Measurements from ENCODE around the gene GDA. TPM values are rescaled to one million over a fixed set of nuclear protein-coding genes. Genes with fewer than 3 reads are reported as not detected.

Gene GDA
- polyA plus RNA-seq, 4 donors: 33.1 to 210 (median 124) TPM

DNA sequence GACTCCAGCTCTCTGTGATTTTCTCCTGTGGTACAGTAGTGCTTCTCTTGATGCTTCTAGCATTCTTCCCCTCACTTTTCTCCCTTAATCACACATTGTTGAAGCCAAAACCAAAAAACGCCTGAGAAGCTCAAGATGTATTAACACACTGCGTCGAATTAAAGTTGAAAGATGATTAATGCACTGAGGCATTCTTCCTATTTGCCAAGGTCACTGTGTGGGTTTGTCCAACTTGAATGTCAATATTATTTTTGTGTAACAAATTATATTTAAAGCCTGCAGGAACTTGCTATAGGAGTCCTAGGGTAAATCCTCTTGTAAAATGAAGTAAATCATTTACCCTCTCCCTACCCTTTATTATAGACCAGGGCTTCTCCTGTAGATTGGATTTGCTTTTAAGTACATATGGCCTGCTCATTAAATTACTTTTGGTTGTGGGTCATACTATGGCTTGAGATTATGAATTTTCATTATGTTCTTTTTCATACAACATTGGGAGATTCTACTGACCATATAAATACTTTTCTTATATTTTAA lies 68.1 kb downstream of the GDA start:
- DNase-seq: peak in 1 of 2 donors; percentile 39
- no peak overlapping the region for H3K4me3 ChIP-seq (ENCODE audit: low read depth in 1 of 3, low read length in 3 of 3)
- peak; percentile 10 for FAIRE-seq
- 82 to 91% (median 83%) methylated on average over 3 of the region's 3 CpGs for WGBS, 3 donors
- H3K4me1 ChIP-seq (ENCODE audit: control insufficient read depth in 3 of 3, insufficient read depth in 2 of 3, low read depth in 1 of 3, low read length in 2 of 3): no peaks in the 10 kb centered on the region
- no peak overlapping the region for H3K27ac ChIP-seq (ENCODE audit: low read depth in 1 of 3, low read length in 2 of 3)
- no peaks in the 10 kb centered on the region for H3K27me3 ChIP-seq (ENCODE audit: control insufficient read depth in 3 of 3, insufficient read depth in 3 of 3, low read length in 3 of 3)
- peaks cover 0 to 26% (median 24%) of the 10 kb centered on the region in 3 donors for H3K36me3 ChIP-seq (ENCODE audit: control insufficient read depth in 3 of 3, insufficient read depth in 2 of 3, low read depth in 1 of 3, low read length in 3 of 3)
- H3K9me3 ChIP-seq (ENCODE audit: control insufficient read depth in 2 of 2, insufficient read depth in 1 of 2, low read depth in 1 of 2, low read length in 1 of 2): no peaks in the 10 kb centered on the region

DNA sequence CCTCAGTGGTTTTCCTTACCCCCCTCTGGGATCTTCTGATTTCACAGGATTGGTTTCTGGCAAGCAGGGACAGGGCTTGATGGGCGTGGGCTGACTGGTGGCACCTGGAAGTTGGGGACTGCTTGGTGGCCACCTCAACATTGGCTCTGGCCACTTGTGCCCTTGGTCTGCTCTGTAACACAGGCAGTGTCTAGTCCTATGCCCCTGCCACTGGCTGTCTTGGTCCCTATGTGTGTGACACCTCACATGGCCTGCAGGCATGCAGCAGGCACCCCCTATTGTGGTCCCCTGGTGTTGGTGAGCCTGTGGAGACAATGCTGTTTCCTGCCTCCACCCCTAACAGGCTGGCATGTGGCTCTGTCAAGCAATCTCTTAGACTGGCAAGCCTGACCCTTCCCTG lies 71.3 kb downstream of the GDA start:
- no peak overlapping the region for H3K27ac ChIP-seq (ENCODE audit: low read depth in 1 of 3, low read length in 2 of 3)
- no peak for FAIRE-seq

DNA sequence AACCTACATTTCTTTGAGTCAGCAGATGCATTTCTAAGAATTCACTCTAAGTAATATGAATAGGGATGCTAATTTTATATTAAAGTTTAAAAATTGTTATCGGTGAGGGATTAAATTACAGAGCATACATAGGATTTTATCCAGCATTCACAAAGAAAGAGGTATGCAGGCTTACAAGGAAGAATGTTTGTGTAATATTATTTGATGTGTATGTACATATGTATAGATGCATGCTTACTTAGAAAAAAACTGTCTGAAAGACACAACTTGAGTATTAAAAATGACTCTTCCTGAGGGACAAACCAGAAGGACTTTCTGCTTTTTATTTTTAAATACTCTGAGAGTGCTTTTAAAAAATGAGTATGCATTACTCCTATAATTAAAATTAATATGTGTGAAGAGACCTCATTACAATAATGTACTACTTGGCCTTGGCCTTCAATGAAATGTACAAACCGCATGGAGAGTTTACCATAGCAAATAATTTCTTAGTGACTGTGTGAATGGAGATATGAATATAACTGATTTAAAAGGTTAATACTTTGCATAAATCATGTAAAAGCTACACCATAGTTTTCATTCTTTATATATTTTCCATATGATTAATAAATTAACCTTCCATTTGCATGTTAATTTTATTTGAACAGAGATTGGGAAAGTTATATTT lies 77.0 kb downstream of the GDA start:
- DNase-seq (no peak), FAIRE-seq (no peak)
- Histone ChIP-seq H3K27me3 (ENCODE audit: control insufficient read depth in 3 of 3, insufficient read depth in 3 of 3, low read length in 3 of 3) (no peaks in the 10 kb centered on the region), H3K27ac (ENCODE audit: low read depth in 1 of 3, low read length in 2 of 3) (no peak overlapping the region), H3K4me1 (ENCODE audit: control insufficient read depth in 3 of 3, insufficient read depth in 2 of 3, low read depth in 1 of 3, low read length in 2 of 3) (peaks cover 0 to 8% (median 0%) of the 10 kb centered on the region in 3 donors), H3K36me3 (ENCODE audit: control insufficient read depth in 3 of 3, insufficient read depth in 2 of 3, low read depth in 1 of 3, low read length in 3 of 3) (peaks cover 0 to 27% (median 13%) of the 10 kb centered on the region in 3 donors), H3K9me3 (ENCODE audit: control insufficient read depth in 2 of 2, insufficient read depth in 1 of 2, low read depth in 1 of 2, low read length in 1 of 2) (no peaks in the 10 kb centered on the region), H3K4me3 (ENCODE audit: low read depth in 1 of 3, low read length in 3 of 3) (no peak overlapping the region)
- 96 to 98% (median 96%) methylated on average over 2 of the region's 2 CpGs for WGBS, 3 donors

More for the DNA sequence above, 71.3 kb downstream of the GDA start:
- H3K36me3 ChIP-seq (ENCODE audit: control insufficient read depth in 3 of 3, insufficient read depth in 2 of 3, low read depth in 1 of 3, low read length in 3 of 3): peaks cover 0 to 29% (median 17%) of the 10 kb centered on the region in 3 donors
- WGBS, 3 donors: 88 to 94% (median 88%) methylated on average over 1 of the region's 1 CpG
- no peak overlapping the region for H3K4me3 ChIP-seq (ENCODE audit: low read depth in 1 of 3, low read length in 3 of 3)
- no peaks in the 10 kb centered on the region for H3K9me3 ChIP-seq (ENCODE audit: control insufficient read depth in 2 of 2, insufficient read depth in 1 of 2, low read depth in 1 of 2, low read length in 1 of 2)
- no peak for DNase-seq
- no peaks in the 10 kb centered on the region for H3K27me3 ChIP-seq (ENCODE audit: control insufficient read depth in 3 of 3, insufficient read depth in 3 of 3, low read length in 3 of 3)
- H3K4me1 ChIP-seq (ENCODE audit: control insufficient read depth in 3 of 3, insufficient read depth in 2 of 3, low read depth in 1 of 3, low read length in 2 of 3): no peaks in the 10 kb centered on the region

DNA sequence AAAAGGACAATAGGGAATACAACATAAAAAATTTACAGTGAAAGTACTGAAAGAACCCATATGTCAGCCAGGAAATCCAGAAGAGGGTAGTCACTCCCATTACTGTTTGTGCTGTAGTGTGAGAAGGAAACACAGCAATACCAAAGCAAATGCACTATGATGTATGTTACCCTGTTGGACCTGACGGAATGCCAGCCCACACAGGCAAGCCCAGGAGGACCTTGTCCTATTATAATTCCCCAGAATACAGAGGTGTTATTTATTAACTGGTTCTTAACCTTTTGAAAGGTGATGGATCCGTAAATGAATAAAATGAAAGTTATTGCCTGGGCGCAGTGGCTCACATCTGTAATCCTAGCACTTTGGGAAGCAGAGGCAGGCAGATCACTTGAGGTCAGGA lies 79.0 kb downstream of the GDA start:
- FAIRE-seq: no peak
- WGBS, 3 donors: 14 to 50% (median 48%) methylated on average over 3 of the region's 3 CpGs
- Histone ChIP-seq H3K36me3 (ENCODE audit: control insufficient read depth in 3 of 3, insufficient read depth in 2 of 3, low read depth in 1 of 3, low read length in 3 of 3) (peaks cover 0 to 25% (median 13%) of the 10 kb centered on the region in 3 donors), H3K4me3 (ENCODE audit: low read depth in 1 of 3, low read length in 3 of 3) (no peak overlapping the region), H3K27ac (ENCODE audit: low read depth in 1 of 3, low read length in 2 of 3) (peak overlapping the region in 1 of 3 donors; percentile 62), H3K4me1 (ENCODE audit: control insufficient read depth in 3 of 3, insufficient read depth in 2 of 3, low read depth in 1 of 3, low read length in 2 of 3) (peaks cover 0 to 8% (median 0%) of the 10 kb centered on the region in 3 donors), H3K9me3 (ENCODE audit: control insufficient read depth in 2 of 2, insufficient read depth in 1 of 2, low read depth in 1 of 2, low read length in 1 of 2) (no peaks in the 10 kb centered on the region), H3K27me3 (ENCODE audit: control insufficient read depth in 3 of 3, insufficient read depth in 3 of 3, low read length in 3 of 3) (no peaks in the 10 kb centered on the region)
- DNase-seq: peak; percentile 75 to 78

DNA sequence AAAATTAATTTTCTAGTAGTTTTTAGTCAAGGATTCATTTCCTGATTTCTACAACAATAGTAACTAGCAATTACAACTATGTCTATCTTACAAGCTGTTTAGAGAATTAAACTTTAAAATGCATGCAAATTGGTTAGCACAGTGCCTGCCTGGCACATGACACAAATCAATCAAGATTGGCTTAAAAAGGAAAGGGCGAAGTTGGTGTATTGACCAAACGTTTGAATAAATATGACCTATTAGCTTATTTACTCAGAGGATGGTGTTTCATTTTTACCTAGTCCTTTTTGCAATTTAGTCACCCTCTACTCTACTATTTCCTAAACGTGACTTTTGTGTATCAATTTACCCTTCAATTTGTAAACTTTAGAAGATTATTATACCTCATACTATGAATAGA lies 83.5 kb downstream of the GDA start:
- no peak for DNase-seq
- Histone ChIP-seq H3K4me1 (ENCODE audit: control insufficient read depth in 3 of 3, insufficient read depth in 2 of 3, low read depth in 1 of 3, low read length in 2 of 3) (peaks cover 0 to 7% (median 0%) of the 10 kb centered on the region in 3 donors), H3K36me3 (ENCODE audit: control insufficient read depth in 3 of 3, insufficient read depth in 2 of 3, low read depth in 1 of 3, low read length in 3 of 3) (peaks cover 0 to 16% (median 15%) of the 10 kb centered on the region in 3 donors), H3K27me3 (ENCODE audit: control insufficient read depth in 3 of 3, insufficient read depth in 3 of 3, low read length in 3 of 3) (no peaks in the 10 kb centered on the region), H3K9me3 (ENCODE audit: control insufficient read depth in 2 of 2, insufficient read depth in 1 of 2, low read depth in 1 of 2, low read length in 1 of 2) (no peaks in the 10 kb centered on the region), H3K4me3 (ENCODE audit: low read depth in 1 of 3, low read length in 3 of 3) (no peak overlapping the region), H3K27ac (ENCODE audit: low read depth in 1 of 3, low read length in 2 of 3) (no peak overlapping the region)
- FAIRE-seq: no peak
- WGBS, 3 donors: 68 to 71% (median 69%) methylated on average over 3 of the region's 3 CpGs

DNA sequence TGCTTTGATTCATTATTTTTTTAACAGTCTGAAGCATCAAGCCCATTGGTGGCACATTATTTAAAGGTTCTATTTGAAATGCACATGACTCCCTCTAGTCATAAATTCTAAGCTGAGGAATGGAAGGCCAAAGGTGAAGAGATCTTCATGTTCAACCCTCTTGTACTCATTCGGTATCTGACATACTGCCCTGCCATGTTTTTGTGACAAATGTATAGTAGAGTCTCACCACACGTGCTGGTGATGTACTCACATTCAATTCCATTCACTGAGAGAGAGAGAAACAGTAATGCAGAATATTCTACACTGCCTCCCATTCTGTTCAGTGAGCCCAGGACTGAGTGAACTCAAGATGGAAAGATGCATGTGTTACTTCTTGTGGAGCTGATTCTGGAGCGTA lies 98.3 kb downstream of the GDA start:
- WGBS, 3 donors: 81 to 96% (median 86%) methylated on average over 3 of the region's 3 CpGs
- FAIRE-seq: no peak

DNA sequence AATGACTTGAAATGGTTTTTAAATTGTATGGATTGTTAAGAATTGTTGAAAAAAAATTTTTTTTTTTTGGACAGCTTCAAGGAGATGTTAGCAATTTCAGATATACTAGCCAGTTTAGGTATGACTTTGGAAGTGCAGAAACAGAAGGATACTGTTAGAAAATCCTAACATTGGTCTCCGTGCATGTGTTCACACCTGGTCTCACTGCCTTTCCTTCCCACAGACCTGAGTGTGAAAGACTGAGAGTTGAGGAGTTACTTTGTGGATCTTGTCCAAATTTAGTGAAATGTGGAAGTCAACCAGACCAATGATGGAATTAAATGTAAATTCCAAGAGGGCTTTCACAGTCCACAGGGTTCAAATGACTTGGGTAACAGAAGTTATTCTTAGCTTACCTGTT lies 102.3 kb downstream of the GDA start:
- Histone ChIP-seq H3K36me3 (ENCODE audit: control insufficient read depth in 3 of 3, insufficient read depth in 2 of 3, low read depth in 1 of 3, low read length in 3 of 3) (peaks cover 0 to 26% (median 0%) of the 10 kb centered on the region in 3 donors), H3K27me3 (ENCODE audit: control insufficient read depth in 3 of 3, insufficient read depth in 3 of 3, low read length in 3 of 3) (no peaks in the 10 kb centered on the region), H3K27ac (ENCODE audit: low read depth in 1 of 3, low read length in 2 of 3) (no peak overlapping the region), H3K4me3 (ENCODE audit: low read depth in 1 of 3, low read length in 3 of 3) (no peak overlapping the region), H3K9me3 (ENCODE audit: control insufficient read depth in 2 of 2, insufficient read depth in 1 of 2, low read depth in 1 of 2, low read length in 1 of 2) (no peaks in the 10 kb centered on the region), H3K4me1 (ENCODE audit: control insufficient read depth in 3 of 3, insufficient read depth in 2 of 3, low read depth in 1 of 3, low read length in 2 of 3) (no peaks in the 10 kb centered on the region)
- WGBS, 3 donors: 72 to 93% (median 91%) methylated on average over 1 of the region's 1 CpG
- DNase-seq: no peak
- FAIRE-seq: no peak

More for the DNA sequence above, 98.3 kb downstream of the GDA start:
- Histone ChIP-seq H3K27ac (ENCODE audit: low read depth in 1 of 3, low read length in 2 of 3) (no peak overlapping the region), H3K9me3 (ENCODE audit: control insufficient read depth in 2 of 2, insufficient read depth in 1 of 2, low read depth in 1 of 2, low read length in 1 of 2) (no peaks in the 10 kb centered on the region), H3K4me1 (ENCODE audit: control insufficient read depth in 3 of 3, insufficient read depth in 2 of 3, low read depth in 1 of 3, low read length in 2 of 3) (no peaks in the 10 kb centered on the region), H3K27me3 (ENCODE audit: control insufficient read depth in 3 of 3, insufficient read depth in 3 of 3, low read length in 3 of 3) (no peaks in the 10 kb centered on the region), H3K36me3 (ENCODE audit: control insufficient read depth in 3 of 3, insufficient read depth in 2 of 3, low read depth in 1 of 3, low read length in 3 of 3) (peaks cover 0 to 37% (median 0%) of the 10 kb centered on the region in 3 donors), H3K4me3 (ENCODE audit: low read depth in 1 of 3, low read length in 3 of 3) (no peak overlapping the region)
- DNase-seq: no peak

DNA sequence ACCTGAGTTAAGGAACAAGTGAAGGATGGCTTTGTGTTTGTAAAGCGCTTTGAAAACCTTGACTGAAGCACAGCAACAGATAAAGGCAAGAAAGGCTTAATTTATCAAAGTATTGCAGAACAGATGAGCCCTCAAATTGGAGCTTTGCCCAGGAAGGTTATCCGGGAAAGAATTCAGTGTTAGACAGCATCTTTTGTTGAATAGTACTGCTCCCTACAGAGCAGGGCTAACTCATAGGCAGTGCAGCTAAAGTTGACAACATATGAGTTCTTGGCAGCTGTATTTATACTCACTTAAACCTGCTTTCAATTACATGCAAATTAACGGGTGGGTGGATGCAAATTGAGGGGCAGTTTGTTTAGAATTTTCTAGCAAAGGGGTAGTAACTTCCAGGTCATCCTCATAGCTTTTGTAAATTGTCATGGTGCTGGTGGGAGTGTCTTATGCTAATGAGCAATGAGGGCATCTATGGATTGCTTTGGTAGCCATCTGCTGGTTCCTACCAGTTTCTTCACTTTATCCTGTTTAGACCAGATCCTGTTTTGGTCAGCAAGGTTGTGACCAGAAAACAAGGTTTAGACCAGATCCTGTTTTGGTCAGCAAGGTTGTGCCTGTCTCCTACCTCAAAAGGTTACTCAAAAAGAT lies 105.8 kb downstream of the GDA start:
- no peak for FAIRE-seq
- DNase-seq: no peak
- peaks cover 0 to 13% (median 9%) of the 10 kb centered on the region in 3 donors for H3K36me3 ChIP-seq (ENCODE audit: control insufficient read depth in 3 of 3, insufficient read depth in 2 of 3, low read depth in 1 of 3, low read length in 3 of 3)
- H3K27me3 ChIP-seq (ENCODE audit: control insufficient read depth in 3 of 3, insufficient read depth in 3 of 3, low read length in 3 of 3): no peaks in the 10 kb centered on the region
- no peak overlapping the region for H3K4me3 ChIP-seq (ENCODE audit: low read depth in 1 of 3, low read length in 3 of 3)
- no peaks in the 10 kb centered on the region for H3K4me1 ChIP-seq (ENCODE audit: control insufficient read depth in 3 of 3, insufficient read depth in 2 of 3, low read depth in 1 of 3, low read length in 2 of 3)
- WGBS, 3 donors: 67 to 68% (median 68%) methylated on average over 3 of the region's 3 CpGs
- H3K27ac ChIP-seq (ENCODE audit: low read depth in 1 of 3, low read length in 2 of 3): no peak overlapping the region
- H3K9me3 ChIP-seq (ENCODE audit: control insufficient read depth in 2 of 2, insufficient read depth in 1 of 2, low read depth in 1 of 2, low read length in 1 of 2): no peaks in the 10 kb centered on the region
